ENCODE measurements around the gene ERVK3-1. TPM values are rescaled to one million over a fixed set of nuclear protein-coding genes. Genes with fewer than 3 reads are reported as not detected.
A peak's percentile ranks its signal among the peaks of the same experiment; 100 is the strongest.

The ERVK3-1 gene
- total and polyA plus RNA-seq, 2 donors (not counting 1 experiment from before 2014, with no cell fraction given) = 25.6 to 36.6 TPM

DNA sequence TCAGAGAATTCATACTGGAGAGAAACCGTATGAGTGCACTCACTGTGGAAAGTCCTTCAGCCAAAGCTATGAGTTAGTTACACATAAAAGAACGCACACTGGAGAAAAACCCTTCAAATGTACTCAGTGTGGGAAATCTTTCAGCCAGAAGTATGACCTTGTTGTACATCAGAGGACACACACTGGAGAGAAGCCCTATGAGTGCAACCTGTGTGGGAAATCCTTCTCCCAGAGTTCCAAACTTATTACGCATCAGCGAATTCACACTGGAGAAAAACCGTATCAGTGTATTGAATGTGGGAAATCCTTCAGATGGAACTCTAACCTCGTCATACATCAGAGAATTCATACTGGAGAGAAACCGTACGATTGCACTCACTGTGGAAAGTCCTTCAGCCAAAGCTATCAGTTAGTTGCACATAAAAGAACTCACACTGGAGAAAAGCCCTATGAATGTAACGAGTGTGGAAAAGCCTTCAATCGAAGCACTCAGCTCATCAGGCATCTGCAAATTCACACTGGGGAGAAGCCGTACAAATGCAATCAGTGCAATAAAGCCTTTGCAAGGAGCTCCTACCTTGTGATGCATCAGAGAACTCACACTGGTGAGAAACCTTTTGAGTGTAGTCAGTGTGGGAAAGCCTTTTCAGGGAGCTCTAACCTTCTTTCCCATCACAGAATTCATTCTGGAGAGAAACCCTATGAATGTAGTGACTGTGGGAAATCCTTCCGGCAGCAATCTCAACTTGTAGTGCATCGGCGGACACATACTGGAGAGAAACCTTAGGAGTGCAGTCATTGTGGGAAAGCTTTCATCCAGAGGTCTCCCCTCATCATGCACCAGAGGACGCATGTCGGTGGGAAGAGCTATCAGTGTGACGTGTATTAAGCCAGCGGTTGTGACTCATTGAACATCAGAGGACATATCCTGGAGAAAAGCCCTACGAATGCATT lies 42.9 kb upstream of the ERVK3-1 start:
- H3K4me2 ChIP-seq (ENCODE audit: extremely low read depth, insufficient read depth, low read length) = no peak overlapping the region
- peaks cover 5% of the 10 kb centered on the region for H3K36me3 ChIP-seq (ENCODE audit: control insufficient read depth, insufficient read depth, low read length)
- no peaks in the 10 kb centered on the region for H3K79me2 ChIP-seq (ENCODE audit: control insufficient read depth, insufficient read depth, low read length)
- peaks cover 20% of the 10 kb centered on the region for H3K9me3 ChIP-seq (ENCODE audit: control insufficient read depth, insufficient read depth, low read depth, low read length)
- H3K9ac ChIP-seq (ENCODE audit: insufficient read depth, low read length) = no peak overlapping the region
- TF ChIP-seq, protein P1, sequence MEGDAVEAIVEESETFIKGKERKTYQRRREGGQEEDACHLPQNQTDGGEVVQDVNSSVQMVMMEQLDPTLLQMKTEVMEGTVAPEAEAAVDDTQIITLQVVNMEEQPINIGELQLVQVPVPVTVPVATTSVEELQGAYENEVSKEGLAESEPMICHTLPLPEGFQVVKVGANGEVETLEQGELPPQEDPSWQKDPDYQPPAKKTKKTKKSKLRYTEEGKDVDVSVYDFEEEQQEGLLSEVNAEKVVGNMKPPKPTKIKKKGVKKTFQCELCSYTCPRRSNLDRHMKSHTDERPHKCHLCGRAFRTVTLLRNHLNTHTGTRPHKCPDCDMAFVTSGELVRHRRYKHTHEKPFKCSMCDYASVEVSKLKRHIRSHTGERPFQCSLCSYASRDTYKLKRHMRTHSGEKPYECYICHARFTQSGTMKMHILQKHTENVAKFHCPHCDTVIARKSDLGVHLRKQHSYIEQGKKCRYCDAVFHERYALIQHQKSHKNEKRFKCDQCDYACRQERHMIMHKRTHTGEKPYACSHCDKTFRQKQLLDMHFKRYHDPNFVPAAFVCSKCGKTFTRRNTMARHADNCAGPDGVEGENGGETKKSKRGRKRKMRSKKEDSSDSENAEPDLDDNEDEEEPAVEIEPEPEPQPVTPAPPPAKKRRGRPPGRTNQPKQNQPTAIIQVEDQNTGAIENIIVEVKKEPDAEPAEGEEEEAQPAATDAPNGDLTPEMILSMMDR (conservative IDR thresholded peaks at IDR 0.05 in 1 of 2, IDR thresholded peaks at IDR 0.05 in 1 of 2; ENCODE audit: low read depth in 1 of 2, low read length in 2 of 2) = no peak
- no peak for TF ChIP-seq EZH2 (IDR thresholded peaks at IDR 0.05; ENCODE audit: low read length, missing control alignments)
- H3K27ac ChIP-seq (ENCODE audit: insufficient read depth, low read length) = no peak overlapping the region
- H3K27me3 ChIP-seq (ENCODE audit: control insufficient read depth, insufficient read depth, low read length) = no peaks in the 10 kb centered on the region
- no peak overlapping the region for H2AFZ ChIP-seq (ENCODE audit: low read length)
- H3K4me3 ChIP-seq (replicated peaks in 1 of 4; ENCODE audit: control extremely low read depth in 1 of 4, insufficient read depth in 1 of 4, low read depth in 3 of 4, low read length in 4 of 4) = no peak overlapping the region
- peak; percentile 10 for DNase-seq (ENCODE audit: low read depth in 2 of 2)
- H4K20me1 ChIP-seq (ENCODE audit: control insufficient read depth, extremely low read depth, insufficient read depth, low read length) = no peaks in the 10 kb centered on the region
- H3K4me1 ChIP-seq (ENCODE audit: control insufficient read depth, extremely low read depth, insufficient read depth, low read length) = no peaks in the 10 kb centered on the region

DNA sequence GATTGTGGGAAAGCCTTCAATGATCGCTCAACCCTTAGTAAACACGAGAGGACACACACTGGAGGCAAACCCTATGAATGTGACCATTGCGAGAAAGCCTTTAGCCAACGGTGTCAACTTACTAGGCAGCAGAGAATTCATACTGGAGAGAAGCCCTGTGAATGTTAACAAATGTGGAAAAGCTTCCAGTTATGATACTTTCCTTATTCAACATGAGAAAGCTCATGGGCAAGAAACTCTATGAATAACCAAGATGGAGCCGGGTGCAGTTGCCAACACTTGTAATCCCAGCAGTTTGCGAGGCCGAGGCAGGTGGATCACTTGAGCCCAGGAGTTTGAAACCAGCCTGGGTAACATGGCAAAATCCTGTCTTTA lies 42.3 kb upstream of the ERVK3-1 start:
- Histone ChIP-seq H4K20me1 (ENCODE audit: control insufficient read depth, extremely low read depth, insufficient read depth, low read length) (no peaks in the 10 kb centered on the region), H3K36me3 (ENCODE audit: control insufficient read depth, insufficient read depth, low read length) (peaks cover 4% of the 10 kb centered on the region), H3K9ac (ENCODE audit: insufficient read depth, low read length) (no peak overlapping the region), H3K4me3 (replicated peaks in 1 of 4; ENCODE audit: control extremely low read depth in 1 of 4, insufficient read depth in 1 of 4, low read depth in 3 of 4, low read length in 4 of 4) (no peak overlapping the region), H3K4me2 (ENCODE audit: extremely low read depth, insufficient read depth, low read length) (no peak overlapping the region), H3K27me3 (ENCODE audit: control insufficient read depth, insufficient read depth, low read length) (no peaks in the 10 kb centered on the region), H3K79me2 (ENCODE audit: control insufficient read depth, insufficient read depth, low read length) (no peaks in the 10 kb centered on the region), H3K27ac (ENCODE audit: insufficient read depth, low read length) (no peak overlapping the region), H3K9me3 (ENCODE audit: control insufficient read depth, insufficient read depth, low read depth, low read length) (peaks cover 20% of the 10 kb centered on the region), H3K4me1 (ENCODE audit: control insufficient read depth, extremely low read depth, insufficient read depth, low read length) (no peaks in the 10 kb centered on the region), H2AFZ (ENCODE audit: low read length) (no peak overlapping the region)
- TF ChIP-seq, protein P1 (conservative IDR thresholded peaks at IDR 0.05 in 1 of 2, IDR thresholded peaks at IDR 0.05 in 1 of 2; ENCODE audit: low read depth in 1 of 2, low read length in 2 of 2) = no peak
- no peak for TF ChIP-seq EZH2 (IDR thresholded peaks at IDR 0.05; ENCODE audit: low read length, missing control alignments)
- DNase-seq (ENCODE audit: low read depth in 2 of 2) = no peak

DNA sequence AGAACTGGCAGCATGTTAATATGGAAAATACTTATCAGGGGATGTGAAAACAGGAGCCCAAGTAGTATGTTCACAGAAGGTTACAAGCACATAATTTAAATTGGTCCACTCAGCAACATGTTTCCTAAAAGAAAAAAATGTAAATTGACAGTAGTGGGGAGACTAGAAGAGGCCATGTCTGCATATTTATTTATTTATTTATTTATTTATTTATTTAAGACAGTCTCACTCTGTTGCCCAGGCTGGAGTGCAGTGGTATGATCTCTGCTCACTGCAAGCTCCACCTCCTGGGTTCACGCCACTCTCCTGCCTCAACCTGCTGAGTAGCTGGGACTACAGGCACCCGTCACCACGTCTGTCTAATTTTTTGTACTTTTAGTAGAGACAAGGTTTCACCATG lies 40.1 kb upstream of the ERVK3-1 start:
- Histone ChIP-seq H3K27ac (ENCODE audit: insufficient read depth, low read length) (no peak overlapping the region), H3K36me3 (ENCODE audit: control insufficient read depth, insufficient read depth, low read length) (peaks cover 4% of the 10 kb centered on the region), H3K9me3 (ENCODE audit: control insufficient read depth, insufficient read depth, low read depth, low read length) (peaks cover 20% of the 10 kb centered on the region), H4K20me1 (ENCODE audit: control insufficient read depth, extremely low read depth, insufficient read depth, low read length) (no peaks in the 10 kb centered on the region), H3K9ac (ENCODE audit: insufficient read depth, low read length) (no peak overlapping the region), H3K4me3 (replicated peaks in 1 of 4; ENCODE audit: control extremely low read depth in 1 of 4, insufficient read depth in 1 of 4, low read depth in 3 of 4, low read length in 4 of 4) (no peak overlapping the region), H3K4me1 (ENCODE audit: control insufficient read depth, extremely low read depth, insufficient read depth, low read length) (no peaks in the 10 kb centered on the region), H3K4me2 (ENCODE audit: extremely low read depth, insufficient read depth, low read length) (no peak overlapping the region), H3K27me3 (ENCODE audit: control insufficient read depth, insufficient read depth, low read length) (no peaks in the 10 kb centered on the region), H3K79me2 (ENCODE audit: control insufficient read depth, insufficient read depth, low read length) (no peaks in the 10 kb centered on the region), H2AFZ (ENCODE audit: low read length) (no peak overlapping the region)
- no peak for TF ChIP-seq EZH2 (IDR thresholded peaks at IDR 0.05; ENCODE audit: low read length, missing control alignments)
- TF ChIP-seq, protein P1 (conservative IDR thresholded peaks at IDR 0.05 in 1 of 2, IDR thresholded peaks at IDR 0.05 in 1 of 2; ENCODE audit: low read depth in 1 of 2, low read length in 2 of 2) = no peak
- no peak for DNase-seq (ENCODE audit: low read depth in 2 of 2)
